GM18511 (cell line): Measurements from ENCODE around the gene IL9.

ENCODE experiments used
- ATAC-seq: cut with Tn5 transposase; IDR thresholded peaks from one replicate; pipeline ENCODE4 v1.9.1; 2021; ENCODE audit warnings: mild to moderate bottlenecking, moderate library complexity; ENCODE audit not compliant: unreplicated experiment

Gene IL9

DNA sequence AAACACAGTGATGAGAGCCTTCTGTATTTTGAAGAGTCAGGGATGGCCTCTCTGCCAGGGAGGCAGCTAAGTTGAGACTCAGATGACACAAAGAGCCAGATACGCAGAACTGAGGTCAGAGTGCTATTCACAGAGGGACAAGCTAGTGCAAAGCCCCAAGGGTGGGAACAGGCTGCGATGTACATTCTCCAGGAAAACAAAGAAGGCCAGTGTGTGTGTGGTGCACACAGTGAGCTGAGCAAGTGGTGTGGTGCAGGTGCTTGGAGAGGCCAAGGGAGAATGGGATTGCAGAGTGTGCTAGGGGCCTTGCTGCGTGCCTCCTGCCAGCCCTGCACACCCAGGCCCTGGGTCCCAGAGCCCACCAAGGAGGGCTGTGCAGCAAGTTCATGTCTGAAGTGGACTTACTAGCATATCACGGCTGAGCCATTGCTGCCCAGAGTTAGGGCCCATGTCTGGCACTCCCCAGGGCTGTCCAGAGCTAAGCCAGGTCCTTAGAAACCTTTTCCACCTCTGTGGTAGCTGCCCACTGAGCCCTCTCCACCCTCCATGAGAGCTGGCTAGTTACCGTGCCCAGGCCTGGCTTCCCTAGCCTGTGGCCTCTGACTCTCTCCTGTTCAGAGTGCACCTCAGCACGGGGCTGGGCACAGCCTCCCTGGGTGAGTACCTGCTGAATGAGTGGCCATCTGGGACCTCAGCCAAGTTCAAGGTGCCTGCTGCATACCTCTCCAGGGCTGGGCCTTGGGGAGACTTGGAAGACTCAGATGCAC, 51.9 kb downstream of the IL9 start:
- no peak for ATAC-seq

DNA sequence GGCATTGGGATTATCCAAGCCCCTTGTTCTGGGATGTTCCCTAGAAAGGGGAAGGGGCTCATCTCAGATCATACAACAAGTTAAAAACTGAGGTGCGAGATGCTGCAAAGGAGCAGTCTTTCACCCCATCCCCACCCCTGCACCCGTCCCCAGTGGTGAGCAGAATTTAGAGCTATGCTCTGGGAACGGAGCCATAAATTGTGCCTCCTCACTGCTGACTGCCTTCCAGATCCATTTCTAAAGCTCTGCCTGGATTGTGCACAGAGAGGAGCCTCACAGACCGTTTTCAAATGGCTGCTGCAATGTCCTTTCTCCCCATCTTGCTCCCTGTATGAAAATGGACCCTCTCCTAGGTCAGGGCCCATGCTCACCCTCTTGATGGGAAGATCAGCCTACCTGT, 52.9 kb downstream of the IL9 start:
- ATAC-seq, result no peak
